Activated naive CD4-positive, alpha-beta T cell treated with anti-CD3 and anti-CD28 coated beads, Interleukin-2, amount 50 U/mL, for 16 hours (primary cell): ENCODE data around the gene CCDC6.
A peak's percentile ranks its signal among the peaks of the same experiment; 100 is the strongest.
"Not testable (repeated sequence)": the region's sequence is repeated elsewhere in the genome, so short reads cannot be mapped to it uniquely, and the experiment has no call there.

Source experiments
- DNase-seq: peaks from one replicate; pipeline ENCODE4 v3.0.0-alpha.2; 2020

CCDC6 gene

GRCh38 chr10:59879363-59879913 lies 26.9 kb downstream of the CCDC6 start:
- DNase-seq = no peak

GRCh38 chr10:59878915-59879314 lies 27.4 kb downstream of the CCDC6 start:
- DNase-seq = no peak

- no peak for DNase-seq
Measured at GRCh38 chr10:59878289-59878688, 28.1 kb downstream of the CCDC6 start.

GRCh38 chr10:59877191-59877671 lies 29.1 kb downstream of the CCDC6 start:
- no peak for DNase-seq

- DNase-seq = no peak
Measured at GRCh38 chr10:59876695-59877094, 29.7 kb downstream of the CCDC6 start.

GRCh38 chr10:59876208-59876607 lies 30.1 kb downstream of the CCDC6 start:
- DNase-seq = not testable (repeated sequence)

- DNase-seq = no peak
Measured at GRCh38 chr10:59873896-59874295, 32.5 kb downstream of the CCDC6 start.

- DNase-seq = no peak
Measured at GRCh38 chr10:59872892-59873463, 33.4 kb downstream of the CCDC6 start.

- DNase-seq = no peak
Measured at GRCh38 chr10:59870152-59870551, 36.2 kb downstream of the CCDC6 start.

- no peak for DNase-seq
Measured at GRCh38 chr10:59869594-59869940, 36.8 kb downstream of the CCDC6 start.

GRCh38 chr10:59868696-59869593 lies 37.4 kb downstream of the CCDC6 start:
- no peak for DNase-seq

GRCh38 chr10:59867590-59867989 lies 38.8 kb downstream of the CCDC6 start:
- DNase-seq = no peak

- no peak for DNase-seq
Measured at GRCh38 chr10:59865101-59865500, 41.3 kb downstream of the CCDC6 start.

- peak; percentile 49 for DNase-seq
Measured at GRCh38 chr10:59864141-59864962, 42.0 kb downstream of the CCDC6 start.

- DNase-seq = no peak
Measured at GRCh38 chr10:59859570-59859969, 46.8 kb downstream of the CCDC6 start.

GRCh38 chr10:59857921-59858320 lies 48.4 kb downstream of the CCDC6 start:
- DNase-seq = no peak

GRCh38 chr10:59857049-59857448 lies 49.3 kb downstream of the CCDC6 start:
- no peak for DNase-seq

- DNase-seq = no peak
Measured at GRCh38 chr10:59856104-59856503, 50.3 kb downstream of the CCDC6 start.

- no peak for DNase-seq
Measured at GRCh38 chr10:59854571-59854970, 51.8 kb downstream of the CCDC6 start.

GRCh38 chr10:59852670-59853069 lies 53.7 kb downstream of the CCDC6 start:
- DNase-seq = no peak

- no peak for DNase-seq
Measured at GRCh38 chr10:59851864-59852263, 54.5 kb downstream of the CCDC6 start.

- no peak for DNase-seq
Measured at GRCh38 chr10:59847888-59848287, 58.5 kb downstream of the CCDC6 start.

- no peak for DNase-seq
Measured at GRCh38 chr10:59847326-59847725, 59.0 kb downstream of the CCDC6 start.
